SIG-M5 treated with dmso at 0.1 percent for 504 hours (cell line): ENCODE data around the gene TNFRSF9.

Experiments
- DNase-seq: peaks from one replicate; lab custom pipeline; 2025; ENCODE audit not compliant: unreplicated experiment; lab: John Stamatoyannopoulos, UW

TNFRSF9 gene

GRCh38 chr1:7878027-7878426, 62.6 kb downstream of the TNFRSF9 start:
- DNase-seq = no peak

- DNase-seq = no peak
These were observed 66.5 kb downstream of the TNFRSF9 start for GRCh38 chr1:7873801-7874795.

GRCh38 chr1:7871136-7871535, 69.5 kb downstream of the TNFRSF9 start:
- DNase-seq = no peak

GRCh38 chr1:7869136-7869920, 71.3 kb downstream of the TNFRSF9 start:
- no peak for DNase-seq

- no peak for DNase-seq
These were observed 72.4 kb downstream of the TNFRSF9 start for GRCh38 chr1:7868070-7868780.

- DNase-seq = no peak
These were observed 74.7 kb downstream of the TNFRSF9 start for GRCh38 chr1:7865978-7866377.
